Astrocyte (in vitro differentiated cells and primary cell): ENCODE measurements around the gene CFAP73. TPM values are rescaled to one million over a fixed set of nuclear protein-coding genes. Genes with fewer than 3 reads are reported as not detected.
"Not testable (repeated sequence)": the region's sequence is repeated elsewhere in the genome, so short reads cannot be mapped to it uniquely, and the experiment has no call there.

Experiments used
- DNase-seq: peaks from one replicate; pipeline ENCODE4 v3.0.0-alpha.2; 2010; ENCODE audit warnings: low read depth
- FAIRE-seq: peaks from 2 replicates; lab custom pipeline; 2011; peaks lifted over from hg19 to GRCh38; lab: Jason Lieb, UNC
- H2AFZ ChIP-seq: 2 replicates; pipeline ENCODE4 v1.6.0; 2012; ENCODE audit warnings: low read depth, low read length, inconsistent platforms
- H3K27ac ChIP-seq: 2 replicates; pipeline ENCODE4 v1.5.1; 2011; ENCODE audit warnings: low read depth, low read length, inconsistent platforms
- H3K27me3 ChIP-seq: 2 replicates; pipeline ENCODE4 v1.6.0; 2011; ENCODE audit warnings: low read length, inconsistent platforms; ENCODE audit not compliant: insufficient read depth
- H3K36me3 ChIP-seq: 2 replicates; pipeline ENCODE4 v1.5.1; 2011; ENCODE audit warnings: low read length, inconsistent platforms; ENCODE audit not compliant: insufficient read depth
- H3K4me1 ChIP-seq: 2 replicates; pipeline ENCODE4 v1.5.1; 2011; ENCODE audit warnings: low read length, inconsistent platforms; ENCODE audit not compliant: insufficient read depth
- H3K4me2 ChIP-seq: 2 replicates; pipeline ENCODE4 v1.6.0; 2012; ENCODE audit warnings: low read length, inconsistent platforms
- H3K4me3 ChIP-seq: 2 replicates; pipeline ENCODE4 v1.5.1; 2011; ENCODE audit warnings: low read depth, mild to moderate bottlenecking, low read length, inconsistent platforms; ENCODE audit not compliant: insufficient read depth
- H3K79me2 ChIP-seq: 2 replicates; pipeline ENCODE4 v1.6.0; 2012; ENCODE audit warnings: mild to moderate bottlenecking, low read length, inconsistent platforms; ENCODE audit not compliant: insufficient read depth
- H3K9ac ChIP-seq: 2 replicates; pipeline ENCODE4 v1.6.0; 2012; ENCODE audit warnings: mild to moderate bottlenecking, low read length, inconsistent platforms
- H3K9me3 ChIP-seq: 2 replicates; pipeline ENCODE4 v1.5.1; 2012; ENCODE audit warnings: low read depth, mild to moderate bottlenecking, low read length, inconsistent platforms; ENCODE audit not compliant: insufficient read depth
- H4K20me1 ChIP-seq: 2 replicates; pipeline ENCODE4 v1.6.0; 2012; ENCODE audit warnings: low read length, inconsistent platforms; ENCODE audit not compliant: insufficient read depth
- H3K27ac Mint-ChIP-seq: one replicate; pipeline ENCODE4 v1.8.0; 2021; ENCODE audit warnings: mild to moderate bottlenecking, mixed read lengths; ENCODE audit not compliant: unreplicated experiment
- H3K27me3 Mint-ChIP-seq: one replicate; pipeline ENCODE4 v1.8.0; 2021; ENCODE audit warnings: low read depth, mixed read lengths; ENCODE audit not compliant: unreplicated experiment
- H3K36me3 Mint-ChIP-seq: one replicate; pipeline ENCODE4 v1.8.0; 2021; ENCODE audit warnings: low read depth, mixed read lengths; ENCODE audit not compliant: unreplicated experiment
- H3K4me1 Mint-ChIP-seq: one replicate; pipeline ENCODE4 v1.8.0; 2021; ENCODE audit warnings: low read depth, mixed read lengths; ENCODE audit not compliant: unreplicated experiment
- H3K4me3 Mint-ChIP-seq: one replicate; pipeline ENCODE4 v1.8.0; 2021; ENCODE audit warnings: mild to moderate bottlenecking, moderate library complexity, mixed read lengths; ENCODE audit not compliant: unreplicated experiment
- H3K9me3 Mint-ChIP-seq: one replicate; pipeline ENCODE4 v1.8.0; 2021; ENCODE audit warnings: mild to moderate bottlenecking, mixed read lengths; ENCODE audit not compliant: unreplicated experiment
- EZH2 ChIP-seq: IDR thresholded peaks from 2 replicates; pipeline ENCODE4 v1.6.1; 2012; ENCODE audit warnings: mild to moderate bottlenecking, low read length, inconsistent platforms; ENCODE audit not compliant: insufficient read depth
- total RNA-seq: library from RNA; stranded (reverse); gene quantifications from 2 replicates; pipeline ENCODE4 v1.2.1, GENCODE V29; 2021
- TF ChIP-seq, protein P1 (sequence below): IDR thresholded peaks from 2 replicates; pipeline ENCODE4 v1.5.1; 2011; ENCODE audit warnings: low read depth, mild to moderate bottlenecking, inconsistent platforms, low read length, moderate library complexity; ENCODE audit not compliant: insufficient read depth

The CFAP73 gene
- total RNA-seq, 1 donor from 2014 or later: not detected

DNA sequence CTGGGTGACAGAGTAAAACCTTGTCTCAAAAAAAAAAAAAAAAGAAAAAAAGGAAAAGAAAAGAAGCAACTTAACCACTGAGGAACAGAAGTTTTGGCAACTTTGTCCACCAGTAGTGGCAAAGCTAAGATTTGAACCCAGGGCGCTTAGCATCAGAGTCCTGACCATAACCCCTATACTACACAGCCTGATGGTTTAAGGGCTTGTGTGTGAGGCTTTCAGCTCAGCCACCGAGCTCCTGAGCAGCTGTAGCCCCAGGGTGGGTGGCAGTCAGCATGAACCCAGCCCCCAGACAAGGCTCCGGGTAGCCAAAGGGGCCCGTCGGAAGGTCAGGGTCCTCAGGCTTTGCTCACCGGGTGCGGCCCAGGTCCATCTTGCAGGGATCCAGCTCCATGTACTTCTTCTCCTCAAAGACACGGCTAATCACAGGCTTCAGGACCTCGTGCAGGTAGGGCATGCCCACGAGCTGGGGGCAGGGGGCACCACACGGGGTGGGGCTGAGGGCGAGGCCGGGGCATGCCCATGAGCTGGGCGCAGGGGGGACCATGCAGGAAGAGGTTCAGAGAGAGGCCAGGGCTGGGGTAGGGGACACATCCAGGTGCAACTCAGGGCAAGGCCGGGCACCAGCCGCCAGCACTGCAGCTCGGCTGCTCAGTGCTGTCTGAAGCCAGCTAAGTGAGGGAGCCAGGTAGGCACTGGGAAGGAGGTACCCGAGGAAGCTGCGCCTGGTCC is 34.9 kb upstream of the CFAP73 start:
- Histone ChIP-seq H3K27me3 (peaks cover 8% of the 10 kb centered on the region), H3K4me3 (no peak overlapping the region), H2AFZ (no peak overlapping the region), H3K9ac (no peak overlapping the region), H3K4me2 (no peak overlapping the region), H3K36me3 (no peaks in the 10 kb centered on the region), H3K9me3 (no peaks in the 10 kb centered on the region), H4K20me1 (no peaks in the 10 kb centered on the region), H3K4me1 (no peaks in the 10 kb centered on the region), H3K79me2 (no peaks in the 10 kb centered on the region), H3K27ac (no peak overlapping the region)
- H3K27ac Mint-ChIP-seq: no peak overlapping the region
- no peaks in the 10 kb centered on the region for H3K4me1 Mint-ChIP-seq
- DNase-seq (no peak), FAIRE-seq (no peak)
- H3K4me3 Mint-ChIP-seq: no peak overlapping the region
- peaks cover 45% of the 10 kb centered on the region for H3K27me3 Mint-ChIP-seq
- H3K9me3 Mint-ChIP-seq: peaks cover 2% of the 10 kb centered on the region
- TF ChIP-seq, protein P1, sequence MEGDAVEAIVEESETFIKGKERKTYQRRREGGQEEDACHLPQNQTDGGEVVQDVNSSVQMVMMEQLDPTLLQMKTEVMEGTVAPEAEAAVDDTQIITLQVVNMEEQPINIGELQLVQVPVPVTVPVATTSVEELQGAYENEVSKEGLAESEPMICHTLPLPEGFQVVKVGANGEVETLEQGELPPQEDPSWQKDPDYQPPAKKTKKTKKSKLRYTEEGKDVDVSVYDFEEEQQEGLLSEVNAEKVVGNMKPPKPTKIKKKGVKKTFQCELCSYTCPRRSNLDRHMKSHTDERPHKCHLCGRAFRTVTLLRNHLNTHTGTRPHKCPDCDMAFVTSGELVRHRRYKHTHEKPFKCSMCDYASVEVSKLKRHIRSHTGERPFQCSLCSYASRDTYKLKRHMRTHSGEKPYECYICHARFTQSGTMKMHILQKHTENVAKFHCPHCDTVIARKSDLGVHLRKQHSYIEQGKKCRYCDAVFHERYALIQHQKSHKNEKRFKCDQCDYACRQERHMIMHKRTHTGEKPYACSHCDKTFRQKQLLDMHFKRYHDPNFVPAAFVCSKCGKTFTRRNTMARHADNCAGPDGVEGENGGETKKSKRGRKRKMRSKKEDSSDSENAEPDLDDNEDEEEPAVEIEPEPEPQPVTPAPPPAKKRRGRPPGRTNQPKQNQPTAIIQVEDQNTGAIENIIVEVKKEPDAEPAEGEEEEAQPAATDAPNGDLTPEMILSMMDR: no peak
- no peak for TF ChIP-seq EZH2
- no peaks in the 10 kb centered on the region for H3K36me3 Mint-ChIP-seq

DNA sequence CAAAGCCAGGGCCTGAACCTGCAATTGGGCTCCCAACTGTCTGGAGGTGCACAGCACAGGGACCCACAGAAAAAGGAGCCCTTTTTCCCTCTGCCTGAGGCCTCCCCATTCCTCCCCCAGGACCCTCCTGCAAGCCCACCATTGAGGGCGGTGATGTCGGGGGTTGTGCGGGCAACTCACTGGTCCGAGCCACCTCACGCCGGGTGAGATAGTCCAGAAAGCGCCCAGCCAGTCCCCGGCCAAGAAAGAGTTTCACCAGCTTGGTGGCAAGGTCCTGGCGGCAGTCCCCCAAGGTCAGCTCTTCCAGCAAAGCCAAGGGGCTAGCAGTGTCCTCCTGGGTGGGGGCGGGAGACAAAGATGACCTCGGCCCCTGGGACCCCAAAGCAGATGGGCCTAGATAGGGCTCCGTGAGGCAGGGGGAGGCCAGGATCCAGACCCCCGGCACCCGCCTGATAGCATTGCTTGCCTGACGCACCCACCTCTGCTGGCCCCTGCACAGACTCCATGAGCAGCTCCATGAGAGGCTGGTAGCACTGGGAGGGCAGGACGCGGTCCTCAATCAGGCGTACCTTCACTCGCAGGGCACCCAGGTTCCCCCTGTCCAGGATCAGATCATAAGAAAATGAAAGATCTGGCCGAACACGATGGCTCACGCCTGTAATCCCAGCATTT is 33.9 kb upstream of the CFAP73 start:
- Histone ChIP-seq H3K4me1 (no peaks in the 10 kb centered on the region), H3K9me3 (no peaks in the 10 kb centered on the region), H3K4me2 (no peak overlapping the region), H3K4me3 (no peak overlapping the region), H3K79me2 (no peaks in the 10 kb centered on the region), H3K9ac (no peak overlapping the region), H2AFZ (no peak overlapping the region), H4K20me1 (no peaks in the 10 kb centered on the region), H3K27me3 (peaks cover 4% of the 10 kb centered on the region), H3K36me3 (no peaks in the 10 kb centered on the region), H3K27ac (no peak overlapping the region)
- TF ChIP-seq, protein P1: no peak
- no peak for TF ChIP-seq EZH2
- H3K27me3 Mint-ChIP-seq: peaks cover 43% of the 10 kb centered on the region
- no peak overlapping the region for H3K27ac Mint-ChIP-seq
- peaks cover 2% of the 10 kb centered on the region for H3K9me3 Mint-ChIP-seq
- H3K4me3 Mint-ChIP-seq: no peak overlapping the region
- H3K4me1 Mint-ChIP-seq: no peaks in the 10 kb centered on the region
- no peak for FAIRE-seq
- DNase-seq: no peak
- H3K36me3 Mint-ChIP-seq: no peaks in the 10 kb centered on the region

- no peak overlapping the region for H2AFZ ChIP-seq
- no peak overlapping the region for H3K27ac ChIP-seq
- H3K27ac Mint-ChIP-seq: no peak overlapping the region
- peaks cover 2% of the 10 kb centered on the region for H3K9me3 Mint-ChIP-seq
- FAIRE-seq (no peak), DNase-seq (no peak)
- H3K27me3 Mint-ChIP-seq: peaks cover 41% of the 10 kb centered on the region
- no peaks in the 10 kb centered on the region for H3K36me3 Mint-ChIP-seq
- peaks cover 2% of the 10 kb centered on the region for H3K27me3 ChIP-seq
- H3K36me3 ChIP-seq: no peaks in the 10 kb centered on the region
- H3K79me2 ChIP-seq: no peaks in the 10 kb centered on the region
- no peaks in the 10 kb centered on the region for H4K20me1 ChIP-seq
- H3K4me2 ChIP-seq: no peak overlapping the region
- no peaks in the 10 kb centered on the region for H3K4me1 Mint-ChIP-seq
- H3K4me3 ChIP-seq: no peak overlapping the region
- no peaks in the 10 kb centered on the region for H3K4me1 ChIP-seq
- H3K9ac ChIP-seq: no peak overlapping the region
- no peak for TF ChIP-seq EZH2
- TF ChIP-seq, protein P1: no peak
- H3K9me3 ChIP-seq: no peaks in the 10 kb centered on the region
- no peak overlapping the region for H3K4me3 Mint-ChIP-seq
Measured at GRCh38 chr12:113116875-113117274, 32.6 kb upstream of the CFAP73 start.

DNA sequence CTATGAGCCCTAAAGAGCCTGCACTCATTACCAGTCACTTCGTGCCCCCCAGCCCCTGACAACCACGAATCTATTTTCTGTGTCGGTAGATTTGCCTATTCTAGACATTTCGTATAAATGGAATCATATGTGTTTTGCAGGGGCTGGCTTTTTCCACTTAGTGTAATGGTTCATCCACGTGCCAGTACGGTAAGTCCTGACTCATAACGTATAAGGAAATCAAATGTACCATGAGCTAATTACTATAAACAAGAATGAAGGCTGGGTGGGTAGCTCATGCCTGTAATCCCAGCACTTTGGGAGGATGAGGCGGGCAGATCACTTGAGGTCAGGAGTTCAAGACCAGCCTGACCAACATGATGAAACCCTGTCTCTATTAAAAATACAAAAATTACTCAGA is 31.8 kb upstream of the CFAP73 start:
- H3K36me3 Mint-ChIP-seq, H3K79me2 ChIP-seq, H4K20me1 ChIP-seq, H3K4me1 ChIP-seq, H3K27me3 ChIP-seq, H2AFZ ChIP-seq, H3K4me3 Mint-ChIP-seq, H3K4me1 Mint-ChIP-seq, H3K9ac ChIP-seq, H3K9me3 ChIP-seq, H3K27ac ChIP-seq, H3K27ac Mint-ChIP-seq, H3K36me3 ChIP-seq, H3K4me2 ChIP-seq, FAIRE-seq, H3K4me3 ChIP-seq, H3K9me3 Mint-ChIP-seq: not testable (repeated sequence)
- H3K27me3 Mint-ChIP-seq: peaks cover 42% of the 10 kb centered on the region
- DNase-seq: peak; percentile 13
